GM12878 (cell line): ENCODE measurements around the gene SORCS1. TPM values are rescaled to one million over a fixed set of nuclear protein-coding genes. Genes with fewer than 3 reads are reported as not detected.

Source experiments
- ATAC-seq: fragments of 200-7000 bp; cut with Tn5 transposase; 3 replicates; pipeline ENCODE4 v1.9.1; 2020; ENCODE audit warnings: mild to moderate bottlenecking, moderate library complexity
- BruUV-seq: library from RNA; stranded (reverse); fragments of 400-500 nt; replicated peaks from 2 replicates; lab custom pipeline; 2021; lab: Mats Ljungman, UMichigan
- CTCF ChIA-PET: fragments of 300-600 bp; sonication (Branson Sonifier 250); formaldehyde crosslinking; extraction: SDS; loops from one replicate; lab custom pipeline; 2021; ENCODE audit warnings: inconsistent platforms; lab: Yijun Ruan, JAX
- POLR2A ChIA-PET: fragments of 350-600 bp; formaldehyde crosslinking; extraction: SDS; loops from one replicate; lab custom pipeline; 2021; ENCODE audit warnings: inconsistent platforms; lab: Charles Lee
- RAD21 ChIA-PET: fragments of 300-600 bp; sonication (Branson Sonifier 250); formaldehyde crosslinking; loops from one replicate; lab custom pipeline; 2023; ENCODE audit warnings: antibody characterized with exemption; ENCODE audit not compliant: unreplicated experiment; lab: Charles Lee
- SMC1A ChIA-PET: fragments of 300-600 bp; sonication (Branson Sonifier 250); formaldehyde crosslinking; loops from one replicate; lab custom pipeline; 2023; ENCODE audit not compliant: unreplicated experiment, uncharacterized antibody; lab: Charles Lee
- DNase-seq: peaks from one replicate; pipeline ENCODE4 v3.0.0-alpha.2; 2011; ENCODE audit warnings: low read depth, low spot score
- FAIRE-seq: peaks from 3 replicates; lab custom pipeline; 2011; peaks lifted over from hg19 to GRCh38; lab: Jason Lieb, UNC
- H2AFZ ChIP-seq: 2 replicates; pipeline ENCODE4 v1.6.0; 2011; ENCODE audit warnings: low read depth, low read length, control low read depth; ENCODE audit not compliant: control insufficient read depth
- H3K27ac ChIP-seq: 2 replicates; pipeline ENCODE4 v1.5.1; 2011; ENCODE audit warnings: control low read depth; ENCODE audit not compliant: control insufficient read depth, insufficient read depth
- H3K27me3 ChIP-seq, 2 experiments: replicated peaks in 1 of 2; 2 replicates each; pipeline versions ENCODE4 v1.6.0 to v1.6.1; 2011; ENCODE audit warnings: low read length in 1 of 2; ENCODE audit not compliant: control insufficient read depth in 2 of 2, insufficient read depth in 2 of 2
- H3K36me3 ChIP-seq, 2 experiments: 2 replicates each; pipeline ENCODE4 v1.5.1; 2011; ENCODE audit warnings: low read length in 1 of 2; ENCODE audit not compliant: control insufficient read depth in 2 of 2, insufficient read depth in 2 of 2
- H3K4me1 ChIP-seq: 2 replicates; pipeline ENCODE4 v1.6.1; 2011; ENCODE audit warnings: mild to moderate bottlenecking, low read length, moderate library complexity, mixed read lengths; ENCODE audit not compliant: control insufficient read depth, insufficient read depth
- H3K4me2 ChIP-seq: 2 replicates; pipeline ENCODE4 v1.6.0; 2011; ENCODE audit warnings: control low read depth; ENCODE audit not compliant: control insufficient read depth, insufficient read depth
- H3K4me3 ChIP-seq: fragments of 200-600 bp; sonication (generic); 2 replicates; pipeline ENCODE4 v1.5.1; 2016
- H3K79me2 ChIP-seq: 2 replicates; pipeline ENCODE4 v1.6.0; 2011; ENCODE audit warnings: low read length; ENCODE audit not compliant: control insufficient read depth, insufficient read depth
- H3K9ac ChIP-seq: 2 replicates; pipeline ENCODE4 v1.8.0; 2011; ENCODE audit warnings: low read length, control low read depth, mixed read lengths; ENCODE audit not compliant: control insufficient read depth, insufficient read depth
- H3K9me3 ChIP-seq: replicated peaks from 3 replicates; pipeline ENCODE4 v1.5.1; 2011; ENCODE audit warnings: mild to moderate bottlenecking, low read length; ENCODE audit not compliant: control insufficient read depth, insufficient read depth
- H4K20me1 ChIP-seq: 2 replicates; pipeline ENCODE4 v1.6.0; 2011; ENCODE audit not compliant: control insufficient read depth, insufficient read depth
- E2F4 ChIP-seq: IDR thresholded peaks from 2 replicates; pipeline ENCODE4 v1.6.1; 2012; ENCODE audit warnings: low read depth, low read length, improper control_type of control experiment
- E2F8 ChIP-seq: fragments of 450-650 bp; IDR thresholded peaks from 2 replicates; pipeline ENCODE4 v1.6.1; 2018; ENCODE audit warnings: mild to moderate bottlenecking, low read depth, moderate library complexity; ENCODE audit not compliant: partially characterized antibody
- EGR1 ChIP-seq, 2 experiments: IDR thresholded peaks; 1 replicate in 1 of 2; 2 replicates in 1 of 2; pipeline ENCODE4 v1.6.1; 2011 to 2012; ENCODE audit warnings: low read depth in 2 of 2, low read length in 2 of 2, borderline replicate concordance in 1 of 2, mild to moderate bottlenecking in 1 of 2, moderate library complexity in 1 of 2
- GABPA ChIP-seq: IDR thresholded peaks from 2 replicates; pipeline ENCODE4 v1.6.1; 2014; ENCODE audit warnings: antibody characterized with exemption, low read depth, mild to moderate bottlenecking, inconsistent platforms
- HDAC6 ChIP-seq: fragments of 200-600 bp; sonication (generic); IDR thresholded peaks from one replicate; pipeline ENCODE4 v1.8.0; 2017; ENCODE audit warnings: antibody characterized with exemption; ENCODE audit not compliant: unreplicated experiment
- HDGF ChIP-seq: fragments of 450-650 bp; IDR thresholded peaks from 2 replicates; pipeline ENCODE4 v1.6.1; 2016; ENCODE audit warnings: antibody characterized with exemption
- JUND ChIP-seq: IDR thresholded peaks from 2 replicates; pipeline ENCODE4 v1.6.1; 2012; ENCODE audit warnings: low read depth, mild to moderate bottlenecking, low read length, improper control_type of control experiment, moderate library complexity
- RUNX3 ChIP-seq: IDR thresholded peaks from 2 replicates; pipeline ENCODE4 v1.6.1; 2012; ENCODE audit warnings: low read length, inconsistent platforms
- SPI1 ChIP-seq: IDR thresholded peaks from 2 replicates; pipeline ENCODE4 v1.6.1; 2011; ENCODE audit warnings: low read depth, mild to moderate bottlenecking, low read length, moderate library complexity, borderline replicate concordance; ENCODE audit not compliant: insufficient read depth
- SREBF1 ChIP-seq: IDR thresholded peaks from 2 replicates; pipeline ENCODE4 v1.6.1; 2012; ENCODE audit warnings: mild to moderate bottlenecking, low read length
- WGBS: methylation state at CpG from one replicate; pipeline ENCODE4 v1.1.6; 2016; ENCODE audit warnings: low lambda C conversion rate; ENCODE audit not compliant: insufficient replicate concordance, insufficient coverage; ENCODE audit errors: missing lambda C conversion rate; 5-methylcytosine and 5-hydroxymethylcytosine counted together
- in situ Hi-C: fragments of 300-500 bp; cut with MboI; formaldehyde crosslinking; loops from 9 replicates; pipeline ENCODE4 v1.14.3; 2018; ENCODE audit warnings: mixed read lengths
- intact Hi-C: fragments of 100-400 bp; cut with micrococcal nuclease; formaldehyde crosslinking; loops from one replicate; pipeline ENCODE4 v1.14.2; 2022; ENCODE audit not compliant: unreplicated experiment
- polyA plus RNA-seq, 11 experiments: library from polyadenylated mRNA; depleted of rRNA in 4 of 11; unstranded in 6 of 11; stranded (reverse) in 5 of 11; fragments of >200 nt; fragmentation: Nextera tagmentation in 4 of 11; fragmentation: Illumina TruSeq in 1 of 11; extraction: Ambion mirVana in 4 of 11; extraction: Trizol in 1 of 11; gene quantifications; 1 replicate in 1 of 11; 2 replicates in 10 of 11; pipeline versions ENCODE4 v1.2.1 to v1.2.3, GENCODE V29; 2011 to 2016; ENCODE audit warnings: inconsistent platforms in 2 of 11, missing spikeins in 2 of 11, low read depth in 1 of 11
- total RNA-seq, 4 experiments: library from RNA; depleted of rRNA in 3 of 4; stranded (reverse); fragments of >200 nt in 3 of 4; fragmentation: Illumina TruSeq in 1 of 4; extraction: Trizol in 1 of 4; gene quantifications; 2 replicates each; pipeline versions ENCODE4 v1.2.1 to v1.2.3, GENCODE V29; 2013 to 2021

The SORCS1 gene
- total and polyA plus RNA-seq, 10 of the 15 experiments (the other 5 are each of a cell fraction or from before 2014, with no cell fraction given): 0.02 to 9.6 (median 0.06) TPM; not detected in 3

GRCh38 chr10:106714734-106715555 is 449.6 kb downstream of the SORCS1 start:
- in situ Hi-C loops (no loop called here), intact Hi-C loops (loop anchor here (5.0 kb wide), 1 partner anchor 422 kb away; no protein-coding TSS in a partner anchor)
- no peaks in the 10 kb centered on the region for H3K36me3 ChIP-seq
- H3K9ac ChIP-seq: no peak overlapping the region
- BruUV-seq: no TSS peak
- H3K27ac ChIP-seq: no peak overlapping the region
- FAIRE-seq: no peak
- ATAC-seq: peak; percentile 54
- no peak overlapping the region for H3K4me3 ChIP-seq
- no peak for DNase-seq
- H3K79me2 ChIP-seq: no peaks in the 10 kb centered on the region
- WGBS: 32% methylated on average over 6 of the region's 6 CpGs
- ChIA-PET SMC1A (interaction anchor here (1.3 to 2.1 kb wide), 5 partner anchors 9 to 717 kb away, joined by 3 to 8 read pairs (median 4); no protein-coding TSS in a partner anchor), CTCF (interaction anchor here (0.5 to 2.8 kb wide), 3 partner anchors 10 to 47 kb away, joined by 3 to 20 read pairs (median 5); no protein-coding TSS in a partner anchor), RAD21 (interaction anchor here (0.7 to 1.7 kb wide), 4 partner anchors 9 to 1099 kb away, joined by 3 to 5 read pairs (median 3); no protein-coding TSS in a partner anchor), POLR2A (no interaction called here)
- H3K4me2 ChIP-seq: 0 out of 2 replicates have a peak overlapping the region, but pooled peaks have one; percentile 9
- peak overlapping the region; percentile 29; the same call in 1 of the 2 replicates for H2AFZ ChIP-seq
- no peaks in the 10 kb centered on the region for H3K27me3 ChIP-seq
- no peaks in the 10 kb centered on the region; the same call in 2 of the 3 replicates for H3K9me3 ChIP-seq
- H3K4me1 ChIP-seq: no peaks in the 10 kb centered on the region
- TF ChIP-seq HDGF (no peak), EGR1 (IDR thresholded peaks at IDR 0.05; ENCODE audit: borderline replicate concordance in 1 of 2, low read depth in 2 of 2, low read length in 2 of 2) (no peak), HDAC6 (no peak), E2F8 (no peak), E2F4 (no peak), RUNX3 (peak; percentile 26; the same call in 1 of the 2 replicates), SPI1 (no peak), JUND (no peak), SREBF1 (no peak), GABPA (0 out of 2 replicates have a peak, but pooled peaks have one; percentile 6)
- TF ChIP-seq, all 136 proteins: peak for 2
- H4K20me1 ChIP-seq: no peaks in the 10 kb centered on the region
